Measurements from ENCODE around the gene MYBBP1A.

MYBBP1A gene

DNA sequence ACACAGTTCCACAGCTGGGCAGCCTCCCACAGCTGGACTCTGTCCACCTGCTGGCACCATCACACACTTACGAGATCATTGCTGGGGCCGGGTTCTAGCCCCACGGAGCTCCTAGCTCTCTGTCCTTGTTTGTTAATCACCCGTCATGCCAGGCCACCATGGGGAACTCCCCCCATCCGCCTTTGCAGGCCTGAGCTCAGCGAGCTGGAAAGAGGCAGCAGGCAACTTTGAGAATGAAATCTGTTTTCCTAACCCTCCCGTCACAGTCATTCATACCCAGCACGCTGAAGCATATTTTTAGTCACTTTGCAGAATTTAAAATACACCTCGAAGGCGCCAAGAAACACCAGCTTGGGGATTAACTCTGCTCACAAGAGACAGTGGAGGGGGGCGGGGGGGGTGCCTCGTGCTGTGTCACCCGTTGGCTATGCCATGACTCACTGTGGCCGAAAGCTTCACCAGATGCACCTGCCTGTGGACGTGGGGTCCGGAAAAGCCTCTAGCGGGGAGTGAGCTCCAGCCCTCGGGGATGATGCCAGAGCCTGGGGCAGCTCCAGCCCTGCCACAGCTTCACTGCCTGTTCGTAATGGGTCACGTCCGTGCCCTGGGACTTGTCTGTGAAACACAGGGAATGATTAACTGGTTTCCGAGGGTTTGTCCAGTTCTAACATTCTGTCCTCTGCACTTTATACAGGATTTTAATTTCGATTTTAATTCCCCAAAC, 57.9 kb downstream of the MYBBP1A start:
- H3K27ac ChIP-seq: no peak overlapping the region
- TF ChIP-seq, protein P1, sequence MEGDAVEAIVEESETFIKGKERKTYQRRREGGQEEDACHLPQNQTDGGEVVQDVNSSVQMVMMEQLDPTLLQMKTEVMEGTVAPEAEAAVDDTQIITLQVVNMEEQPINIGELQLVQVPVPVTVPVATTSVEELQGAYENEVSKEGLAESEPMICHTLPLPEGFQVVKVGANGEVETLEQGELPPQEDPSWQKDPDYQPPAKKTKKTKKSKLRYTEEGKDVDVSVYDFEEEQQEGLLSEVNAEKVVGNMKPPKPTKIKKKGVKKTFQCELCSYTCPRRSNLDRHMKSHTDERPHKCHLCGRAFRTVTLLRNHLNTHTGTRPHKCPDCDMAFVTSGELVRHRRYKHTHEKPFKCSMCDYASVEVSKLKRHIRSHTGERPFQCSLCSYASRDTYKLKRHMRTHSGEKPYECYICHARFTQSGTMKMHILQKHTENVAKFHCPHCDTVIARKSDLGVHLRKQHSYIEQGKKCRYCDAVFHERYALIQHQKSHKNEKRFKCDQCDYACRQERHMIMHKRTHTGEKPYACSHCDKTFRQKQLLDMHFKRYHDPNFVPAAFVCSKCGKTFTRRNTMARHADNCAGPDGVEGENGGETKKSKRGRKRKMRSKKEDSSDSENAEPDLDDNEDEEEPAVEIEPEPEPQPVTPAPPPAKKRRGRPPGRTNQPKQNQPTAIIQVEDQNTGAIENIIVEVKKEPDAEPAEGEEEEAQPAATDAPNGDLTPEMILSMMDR (IDR thresholded peaks at IDR 0.05): no peak
- no peak for TF ChIP-seq ZFX (IDR thresholded peaks at IDR 0.05; ENCODE audit: borderline replicate concordance)

GRCh38 chr17:4492721-4493561, 62.2 kb downstream of the MYBBP1A start:
- no peak for TF ChIP-seq ZFX (IDR thresholded peaks at IDR 0.05; ENCODE audit: borderline replicate concordance)
- TF ChIP-seq, protein P1 (IDR thresholded peaks at IDR 0.05): no peak
- H3K27ac ChIP-seq: no peak overlapping the region

DNA sequence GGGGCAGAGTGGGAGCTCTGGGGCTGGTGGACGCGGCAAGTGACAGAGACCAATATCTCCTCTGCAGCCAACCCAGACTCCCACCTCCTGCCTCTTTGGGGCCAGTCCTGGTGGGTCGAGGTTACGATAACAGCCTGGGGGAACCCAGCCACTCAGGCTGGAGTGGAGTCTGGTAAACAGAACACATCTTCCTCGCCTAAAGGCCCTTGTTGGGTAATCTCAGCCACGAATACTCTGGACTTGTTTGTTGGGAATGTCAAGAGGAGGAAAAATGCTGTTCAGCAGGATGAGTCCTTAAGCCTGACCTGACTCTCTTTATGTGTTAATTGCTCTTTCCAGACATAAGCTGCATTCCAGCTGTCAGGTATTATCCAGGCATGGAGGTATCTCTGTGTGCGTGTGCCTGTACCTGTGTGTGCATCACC, 64.5 kb downstream of the MYBBP1A start:
- TF ChIP-seq ZFX (IDR thresholded peaks at IDR 0.05; ENCODE audit: borderline replicate concordance): no peak
- TF ChIP-seq, protein P1 (IDR thresholded peaks at IDR 0.05): no peak
- H3K27ac ChIP-seq: no peak overlapping the region

- no peak overlapping the region for H3K27ac ChIP-seq
- no peak for TF ChIP-seq ZFX (IDR thresholded peaks at IDR 0.05; ENCODE audit: borderline replicate concordance)
- TF ChIP-seq, protein P1 (IDR thresholded peaks at IDR 0.05): no peak
These were observed 65.0 kb downstream of the MYBBP1A start for GRCh38 chr17:4490109-4490591.

DNA sequence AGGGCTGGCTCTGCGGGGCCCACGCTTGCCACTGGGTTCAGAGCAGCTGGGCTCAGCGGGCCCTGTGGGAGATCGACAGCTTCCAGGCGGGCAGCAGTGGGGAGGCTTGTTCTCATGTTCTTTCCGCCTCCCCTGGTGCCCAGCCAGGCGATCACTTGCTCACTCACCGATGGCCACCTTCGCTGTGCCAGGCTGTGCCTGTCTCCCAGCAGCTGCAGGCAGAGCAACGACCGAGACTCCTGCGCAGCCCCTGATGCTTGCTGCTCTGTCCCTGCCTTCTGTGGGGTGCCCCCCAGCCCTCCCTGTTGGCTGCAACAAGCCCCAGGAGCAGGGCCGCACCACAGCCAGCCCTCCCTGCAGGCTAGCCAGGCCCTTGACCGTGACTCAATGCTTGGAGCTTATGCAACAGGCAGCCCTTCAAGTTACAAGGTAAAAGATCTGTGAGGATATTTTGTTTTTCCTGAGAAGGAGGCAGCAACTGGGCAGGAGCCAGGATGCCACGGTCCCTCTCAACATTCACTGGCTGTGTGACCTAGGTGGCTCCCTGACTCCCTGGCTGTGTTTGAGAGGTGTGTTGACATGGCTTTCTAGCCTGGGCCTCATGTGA, 66.1 kb downstream of the MYBBP1A start:
- H3K27ac ChIP-seq: no peak overlapping the region
- TF ChIP-seq, protein P1 (IDR thresholded peaks at IDR 0.05): no peak

Measured in 22Rv1 (cell line).